ENCODE results near the gene CLPTM1L.

DNA sequence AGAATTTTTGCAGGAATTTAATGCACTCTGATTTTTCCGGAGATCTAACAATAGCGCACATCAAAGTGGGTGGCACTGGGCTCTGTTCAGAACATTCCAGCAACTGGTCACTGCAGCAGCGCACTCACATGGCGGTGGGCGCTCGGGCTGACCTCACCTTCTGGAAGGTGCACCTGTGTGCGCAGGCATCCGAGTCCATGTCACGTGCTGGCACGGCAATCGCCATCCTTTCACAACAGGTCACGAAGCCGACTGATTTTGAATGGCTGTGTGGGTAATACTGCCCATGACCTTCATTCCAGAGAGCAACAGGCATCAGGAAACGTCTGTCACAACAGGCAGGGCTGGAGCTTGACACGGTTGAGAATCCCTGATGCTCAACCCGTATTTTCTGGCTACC is 18.7 kb upstream of the CLPTM1L start:
- TF ChIP-seq POLR2A (IDR thresholded peaks at IDR 0.05) (no peak), EP300 (IDR thresholded peaks at IDR 0.05; ENCODE audit: low read depth) (no peak)
- TF ChIP-seq, protein P1, sequence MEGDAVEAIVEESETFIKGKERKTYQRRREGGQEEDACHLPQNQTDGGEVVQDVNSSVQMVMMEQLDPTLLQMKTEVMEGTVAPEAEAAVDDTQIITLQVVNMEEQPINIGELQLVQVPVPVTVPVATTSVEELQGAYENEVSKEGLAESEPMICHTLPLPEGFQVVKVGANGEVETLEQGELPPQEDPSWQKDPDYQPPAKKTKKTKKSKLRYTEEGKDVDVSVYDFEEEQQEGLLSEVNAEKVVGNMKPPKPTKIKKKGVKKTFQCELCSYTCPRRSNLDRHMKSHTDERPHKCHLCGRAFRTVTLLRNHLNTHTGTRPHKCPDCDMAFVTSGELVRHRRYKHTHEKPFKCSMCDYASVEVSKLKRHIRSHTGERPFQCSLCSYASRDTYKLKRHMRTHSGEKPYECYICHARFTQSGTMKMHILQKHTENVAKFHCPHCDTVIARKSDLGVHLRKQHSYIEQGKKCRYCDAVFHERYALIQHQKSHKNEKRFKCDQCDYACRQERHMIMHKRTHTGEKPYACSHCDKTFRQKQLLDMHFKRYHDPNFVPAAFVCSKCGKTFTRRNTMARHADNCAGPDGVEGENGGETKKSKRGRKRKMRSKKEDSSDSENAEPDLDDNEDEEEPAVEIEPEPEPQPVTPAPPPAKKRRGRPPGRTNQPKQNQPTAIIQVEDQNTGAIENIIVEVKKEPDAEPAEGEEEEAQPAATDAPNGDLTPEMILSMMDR (IDR thresholded peaks at IDR 0.05), result no peak

All from transverse colon (tissue), 3 donors.